Lung (tissue), 12 donors: ENCODE data around the gene STRN4. TPM values are rescaled to one million over a fixed set of nuclear protein-coding genes. Genes with fewer than 3 reads are reported as not detected.

Experiments
- ATAC-seq: fragments of 200-7000 bp; cut with Tn5 transposase; one replicate; pipeline ENCODE4 v1.9.1; 2020; ENCODE audit warnings: moderate number of reproducible peaks; ENCODE audit not compliant: insufficient read depth, low FRiP score
- DNase-seq, 3 donors: peaks; one replicate each; pipeline ENCODE4 v3.0.0-alpha.2; 2013 to 2017
- H3K27ac ChIP-seq, 2 donors: one replicate each; pipeline ENCODE4 v1.5.1; 2013; ENCODE audit warnings: mild to moderate bottlenecking in 2 of 2, moderate library complexity in 2 of 2, control low read depth in 1 of 2, inconsistent platforms in 1 of 2, low read depth in 1 of 2, low read length in 1 of 2
- H3K27me3 ChIP-seq, 3 donors: one replicate each; pipeline ENCODE4 v1.5.1; 2013; ENCODE audit warnings: low read length in 2 of 3; ENCODE audit not compliant: control insufficient read depth in 3 of 3, insufficient read depth in 3 of 3
- H3K36me3 ChIP-seq, 4 donors: one replicate each; pipeline ENCODE4 v1.5.1; 2013; ENCODE audit warnings: low read length in 4 of 4, mild to moderate bottlenecking in 1 of 4, moderate library complexity in 1 of 4; ENCODE audit not compliant: control insufficient read depth in 4 of 4, insufficient read depth in 4 of 4
- H3K4me1 ChIP-seq, 5 donors: one replicate each; pipeline ENCODE4 v1.5.1; 2013; ENCODE audit warnings: low read length in 5 of 5, mild to moderate bottlenecking in 2 of 5, moderate library complexity in 1 of 5; ENCODE audit not compliant: control insufficient read depth in 5 of 5, insufficient read depth in 5 of 5
- H3K4me3 ChIP-seq: one replicate; pipeline ENCODE4 v1.5.1; 2013; ENCODE audit warnings: mild to moderate bottlenecking, control low read depth, moderate library complexity
- H3K9ac ChIP-seq, 2 donors: one replicate each; pipeline ENCODE4 v1.5.1; 2013; ENCODE audit warnings: low read length in 2 of 2, control low read depth in 1 of 2; ENCODE audit not compliant: insufficient read depth in 1 of 2
- H3K9me3 ChIP-seq, 4 donors: one replicate each; pipeline ENCODE4 v1.5.1; 2013; ENCODE audit warnings: low read length in 3 of 4, mild to moderate bottlenecking in 1 of 4, moderate library complexity in 1 of 4; ENCODE audit not compliant: control insufficient read depth in 4 of 4, insufficient read depth in 3 of 4
- CTCF ChIP-seq: IDR thresholded peaks from 2 replicates; pipeline ENCODE4 v1.5.1; 2012; ENCODE audit warnings: mild to moderate bottlenecking; ENCODE audit errors: control extremely low read depth, extremely low read depth
- WGBS, 2 donors: extraction: QIAGEN DNeasy Blood & Tissue Kit; methylation state at CpG; one replicate each; pipeline ENCODE4 v1.1.7; 2013; 5-methylcytosine and 5-hydroxymethylcytosine counted together
- polyA plus RNA-seq, 2 donors: library from polyadenylated mRNA; stranded (reverse); fragments of 200-250 nt; gene quantifications; one replicate each; pipeline ENCODE4 v1.2.1, GENCODE V29; 2013
- total RNA-seq, 2 donors: library from RNA; depleted of rRNA in 1 of 2; stranded (reverse); fragments of >200 nt in 1 of 2; gene quantifications; one replicate each; pipeline ENCODE4 v1.2.1, GENCODE V29; 2014 to 2021
- donor health status: control.
- donor health status: control.
- donor health status: Bipolar disorder and iron deficiency.
- donor health status: healthy.
- donor health status: DM: yes; HTN: yes; CAD: no.

Gene STRN4
- total and polyA plus RNA-seq, 4 donors: 71.6 to 86.8 (median 79.2) TPM

- ATAC-seq (no peak), DNase-seq (no peak)
- Histone ChIP-seq H3K36me3 (peaks cover 7 to 78% (median 47%) of the 10 kb centered on the region in 4 donors), H3K9me3 (no peaks in the 10 kb centered on the region), H3K4me1 (peaks cover 0 to 6% (median 4%) of the 10 kb centered on the region in 5 donors), H3K4me3 (no peak overlapping the region), H3K27me3 (no peaks in the 10 kb centered on the region), H3K27ac (peak overlapping the region in 1 of 2 donors; percentile 17), H3K9ac (no peak overlapping the region)
- 95 to 96% methylated on average over 6 of the region's 6 CpGs for WGBS, 2 donors
- no peak for TF ChIP-seq CTCF
These were observed 22.8 kb downstream of the STRN4 start for GRCh38 chr19:46723471-46723870.

GRCh38 chr19:46723023-46723461, 23.2 kb downstream of the STRN4 start:
- Histone ChIP-seq H3K9me3 (no peaks in the 10 kb centered on the region), H3K27me3 (no peaks in the 10 kb centered on the region), H3K36me3 (peaks cover 7 to 74% (median 45%) of the 10 kb centered on the region in 4 donors), H3K9ac (no peak overlapping the region), H3K4me3 (no peak overlapping the region), H3K27ac (peak overlapping the region in 1 of 2 donors; percentile 17), H3K4me1 (peaks cover 0 to 7% (median 4%) of the 10 kb centered on the region in 5 donors)
- no peak for TF ChIP-seq CTCF
- WGBS, 2 donors: 45 to 66% methylated on average over 16 of the region's 16 CpGs
- no peak for ATAC-seq
- no peak for DNase-seq

- no peak overlapping the region for H3K9ac ChIP-seq
- no peaks in the 10 kb centered on the region for H3K9me3 ChIP-seq
- peaks cover 0 to 8% (median 4%) of the 10 kb centered on the region in 5 donors for H3K4me1 ChIP-seq
- ATAC-seq (no peak), DNase-seq (no peak)
- H3K4me3 ChIP-seq: no peak overlapping the region
- WGBS, 2 donors: 58 to 75% methylated on average over 25 of the region's 25 CpGs
- no peaks in the 10 kb centered on the region for H3K27me3 ChIP-seq
- no peak overlapping the region for H3K27ac ChIP-seq
- TF ChIP-seq CTCF: no peak
- H3K36me3 ChIP-seq: peaks cover 7 to 69% (median 43%) of the 10 kb centered on the region in 4 donors
These were observed 23.7 kb downstream of the STRN4 start for GRCh38 chr19:46722421-46723022.
